ENCODE results near the gene FARS2.

DNA sequence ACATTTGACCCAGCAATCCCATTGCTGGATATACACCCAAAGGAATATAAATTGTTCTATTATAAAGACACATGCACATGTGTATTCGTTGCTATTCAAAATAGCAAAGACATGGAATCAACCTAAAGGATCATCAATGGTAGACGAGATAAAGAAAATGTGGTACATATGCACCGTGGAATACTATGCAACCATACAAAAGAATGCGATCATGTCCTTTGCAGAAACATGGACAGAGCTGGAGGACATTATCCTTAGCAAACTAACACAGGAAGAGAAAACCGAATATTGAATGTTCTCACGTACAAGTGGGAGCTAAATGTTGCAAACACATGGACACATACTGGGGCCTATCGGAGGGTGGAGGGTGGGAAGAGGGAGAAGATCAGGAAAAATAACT, 405.4 kb downstream of the FARS2 start:
- TF ChIP-seq POLR2AphosphoS5 (IDR thresholded peaks at IDR 0.05; ENCODE audit: insufficient read depth in 1 of 2, low read depth in 1 of 2) (no peak), CTCF (IDR thresholded peaks at IDR 0.05) (no peak), POLR2A (IDR thresholded peaks at IDR 0.05) (no peak)

Data from vagina (tissue), 2 donors.